HG03066 (cell line): ENCODE results near the gene NATD1.
"Not testable (repeated sequence)": the region's sequence is repeated elsewhere in the genome, so short reads cannot be mapped to it uniquely, and the experiment has no call there.

Experiments used
- ATAC-seq: cut with Tn5 transposase; IDR thresholded peaks from one replicate; pipeline ENCODE4 v1.9.1; 2021; ENCODE audit warnings: low read depth; ENCODE audit not compliant: unreplicated experiment

Gene NATD1

GRCh38 chr17:21198411-21198810, 54.8 kb downstream of the NATD1 start:
- no peak for ATAC-seq

- no peak for ATAC-seq
Measured at GRCh38 chr17:21196126-21196525, 57.1 kb downstream of the NATD1 start.

- no peak for ATAC-seq
Measured at GRCh38 chr17:21194703-21195102, 58.5 kb downstream of the NATD1 start.

- no peak for ATAC-seq
Measured at GRCh38 chr17:21194226-21194625, 59.0 kb downstream of the NATD1 start.

GRCh38 chr17:21193031-21193430, 60.2 kb downstream of the NATD1 start:
- ATAC-seq, result no peak

- ATAC-seq, result not testable (repeated sequence)
Measured at GRCh38 chr17:21192414-21192813, 60.8 kb downstream of the NATD1 start.

GRCh38 chr17:21191698-21192097, 61.5 kb downstream of the NATD1 start:
- no peak for ATAC-seq

- ATAC-seq, result no peak
Measured at GRCh38 chr17:21190078-21190477, 63.1 kb downstream of the NATD1 start.

- no peak for ATAC-seq
Measured at GRCh38 chr17:21189361-21189760, 63.8 kb downstream of the NATD1 start.
